CD4-positive, CD25-positive, alpha-beta regulatory T cell (primary cell): Measurements from ENCODE around the gene MAPK1IP1L. TPM values are rescaled to one million over a fixed set of nuclear protein-coding genes. Genes with fewer than 3 reads are reported as not detected.
"Not testable (repeated sequence)": the region's sequence is repeated elsewhere in the genome, so short reads cannot be mapped to it uniquely, and the experiment has no call there.

Experiments
- ATAC-seq, 2 donors: fragments of 150-1000 bp; cut with Tn5 transposase; one replicate each; pipeline ENCODE4 v1.10.0; 2021; ENCODE audit warnings: low read depth in 2 of 2, moderate number of reproducible peaks in 2 of 2, moderate library complexity in 1 of 2
- DNase-seq, 3 donors: peaks; one replicate each; pipeline versions ENCODE4 v3.0.0 to v3.0.0-alpha.2; 2012 to 2022; ENCODE audit warnings: mixed read lengths in 1 of 3
- H3K27ac ChIP-seq: one replicate; pipeline ENCODE4 v1.7.0; 2013; ENCODE audit warnings: mild to moderate bottlenecking, low read length; ENCODE audit not compliant: insufficient read depth, poor library complexity, severe bottlenecking
- H3K27me3 ChIP-seq: one replicate; pipeline ENCODE4 v1.7.0; 2013; ENCODE audit warnings: low read length; ENCODE audit not compliant: control insufficient read depth, insufficient read depth
- H3K36me3 ChIP-seq: one replicate; pipeline ENCODE4 v1.7.0; 2013; ENCODE audit warnings: mild to moderate bottlenecking, low read length, moderate library complexity; ENCODE audit not compliant: control insufficient read depth, insufficient read depth
- H3K4me1 ChIP-seq: 2 replicates; pipeline ENCODE4 v1.7.0; 2013; ENCODE audit warnings: mild to moderate bottlenecking, low read length; ENCODE audit not compliant: insufficient read depth, control insufficient read depth, poor library complexity, severe bottlenecking
- H3K4me3 ChIP-seq: one replicate; pipeline ENCODE4 v1.7.0; 2013; ENCODE audit warnings: low read depth, mild to moderate bottlenecking, low read length, moderate library complexity
- H3K9me3 ChIP-seq, 2 experiments: 1 replicate in 1 of 2; 2 replicates in 1 of 2; pipeline ENCODE4 v1.7.0; 2013; ENCODE audit warnings: low read length in 2 of 2, mild to moderate bottlenecking in 1 of 2, moderate library complexity in 1 of 2; ENCODE audit not compliant: control insufficient read depth in 2 of 2
- H3K27ac Mint-ChIP-seq, 3 donors: one replicate each; pipeline ENCODE4 v1.8.0; 2020 to 2022; ENCODE audit warnings: mild to moderate bottlenecking in 3 of 3, mixed read lengths in 3 of 3, moderate library complexity in 2 of 3
- H3K27me3 Mint-ChIP-seq: one replicate; pipeline ENCODE4 v1.8.0; 2022; ENCODE audit warnings: mild to moderate bottlenecking, mixed read lengths
- H3K36me3 Mint-ChIP-seq: one replicate; pipeline ENCODE4 v1.8.0; 2020; ENCODE audit warnings: mixed read lengths
- H3K4me1 Mint-ChIP-seq, 4 donors: one replicate each; pipeline ENCODE4 v1.8.0; 2020 to 2022; ENCODE audit warnings: mixed read lengths in 4 of 4, mild to moderate bottlenecking in 1 of 4
- H3K4me3 Mint-ChIP-seq, 4 donors: one replicate each; pipeline ENCODE4 v1.8.0; 2020 to 2022; ENCODE audit warnings: mild to moderate bottlenecking in 4 of 4, mixed read lengths in 4 of 4, moderate library complexity in 3 of 4
- H3K9me3 Mint-ChIP-seq, 7 donors: one replicate each; pipeline ENCODE4 v1.8.0; 2020 to 2022; ENCODE audit warnings: mixed read lengths in 7 of 7, mild to moderate bottlenecking in 3 of 7, moderate library complexity in 2 of 7
- polyA plus RNA-seq, 4 donors: library from polyadenylated mRNA; unstranded; fragments of 300-500 nt; fragmentation: Illumina TruSeq; gene quantifications; one replicate each; pipeline ENCODE4 v1.2.3, GENCODE V29; 2021
- total RNA-seq: library from RNA; stranded (reverse); gene quantifications from one replicate; pipeline ENCODE4 v1.2.3, GENCODE V29; 2022

The MAPK1IP1L gene
- total and polyA plus RNA-seq, 5 donors from 2014 or later: 97.1 to 193 (median 102) TPM

- Histone ChIP-seq H3K4me3 (no peak overlapping the region), H3K9me3 (no peaks in the 10 kb centered on the region), H3K36me3 (peaks cover 6% of the 10 kb centered on the region), H3K27ac (peak overlapping the region; percentile 78), H3K4me1 (peaks cover 38% of the 10 kb centered on the region), H3K27me3 (no peaks in the 10 kb centered on the region)
- ATAC-seq: no peak
- no peak for DNase-seq
- peak overlapping the region; percentile 77 to 94 (median 94) for H3K27ac Mint-ChIP-seq
- H3K9me3 Mint-ChIP-seq: no peaks in the 10 kb centered on the region
- H3K36me3 Mint-ChIP-seq: peaks cover 13% of the 10 kb centered on the region
- no peaks in the 10 kb centered on the region for H3K27me3 Mint-ChIP-seq
- peaks cover 8 to 48% (median 42%) of the 10 kb centered on the region in 4 donors for H3K4me1 Mint-ChIP-seq
- peak overlapping the region in 2 of 4 donors; percentile 44 to 53 for H3K4me3 Mint-ChIP-seq
Measured at GRCh38 chr14:55070981-55071411, 19.5 kb downstream of the MAPK1IP1L start.

GRCh38 chr14:55071870-55072640 lies 20.6 kb downstream of the MAPK1IP1L start:
- H3K27ac Mint-ChIP-seq: peak overlapping the region; percentile 94
- H3K27me3 Mint-ChIP-seq: no peaks in the 10 kb centered on the region
- H3K36me3 Mint-ChIP-seq: peaks cover 7% of the 10 kb centered on the region
- Histone ChIP-seq H3K27ac (peak overlapping the region; percentile 78), H3K9me3 (no peaks in the 10 kb centered on the region), H3K4me3 (peak overlapping the region; percentile 85), H3K36me3 (peaks cover 5% of the 10 kb centered on the region), H3K27me3 (no peaks in the 10 kb centered on the region), H3K4me1 (peaks cover 40% of the 10 kb centered on the region)
- peaks cover 8 to 49% (median 39%) of the 10 kb centered on the region in 4 donors for H3K4me1 Mint-ChIP-seq
- DNase-seq: peak; percentile 23 to 57 (median 53)
- no peaks in the 10 kb centered on the region for H3K9me3 Mint-ChIP-seq
- peak overlapping the region; percentile 46 to 92 (median 80) for H3K4me3 Mint-ChIP-seq
- peak; percentile 85 for ATAC-seq

GRCh38 chr14:55073856-55074255 lies 22.4 kb downstream of the MAPK1IP1L start:
- ATAC-seq: no peak
- DNase-seq: no peak
- Histone ChIP-seq H3K27me3 (no peaks in the 10 kb centered on the region), H3K27ac (peak overlapping the region; percentile 65), H3K9me3 (no peaks in the 10 kb centered on the region), H3K4me1 (peaks cover 43% of the 10 kb centered on the region), H3K4me3 (no peak overlapping the region), H3K36me3 (peaks cover 3% of the 10 kb centered on the region)
- Mint-ChIP-seq H3K9me3 (no peaks in the 10 kb centered on the region), H3K4me3 (no peak overlapping the region), H3K36me3 (no peaks in the 10 kb centered on the region), H3K27me3 (no peaks in the 10 kb centered on the region), H3K4me1 (peaks cover 8 to 54% (median 41%) of the 10 kb centered on the region in 4 donors), H3K27ac (peak overlapping the region in 2 of 3 donors; percentile 67 to 69)

- Mint-ChIP-seq H3K27me3 (no peaks in the 10 kb centered on the region), H3K9me3 (no peaks in the 10 kb centered on the region), H3K27ac (peak overlapping the region; percentile 61 to 79 (median 67)), H3K4me3 (peak overlapping the region; percentile 47 to 90 (median 83)), H3K4me1 (peaks cover 8 to 54% (median 41%) of the 10 kb centered on the region in 4 donors), H3K36me3 (no peaks in the 10 kb centered on the region)
- Histone ChIP-seq H3K27me3 (no peaks in the 10 kb centered on the region), H3K9me3 (no peaks in the 10 kb centered on the region), H3K36me3 (peaks cover 3% of the 10 kb centered on the region), H3K4me1 (peaks cover 43% of the 10 kb centered on the region), H3K27ac (peak overlapping the region; percentile 65), H3K4me3 (peak overlapping the region; percentile 73)
- DNase-seq (peak in 1 of 3 donors; percentile 56), ATAC-seq (peak; percentile 15 to 18)
Measured at GRCh38 chr14:55074662-55075061, 23.2 kb downstream of the MAPK1IP1L start.

GRCh38 chr14:55075628-55076175 lies 24.3 kb downstream of the MAPK1IP1L start:
- no peaks in the 10 kb centered on the region for H3K9me3 ChIP-seq
- no peaks in the 10 kb centered on the region for H3K36me3 Mint-ChIP-seq
- peaks cover 8 to 54% (median 41%) of the 10 kb centered on the region in 4 donors for H3K4me1 Mint-ChIP-seq
- H3K4me3 ChIP-seq: peak overlapping the region; percentile 73
- H3K27ac ChIP-seq: no peak overlapping the region
- H3K4me1 ChIP-seq: peaks cover 43% of the 10 kb centered on the region
- no peaks in the 10 kb centered on the region for H3K36me3 ChIP-seq
- no peaks in the 10 kb centered on the region for H3K9me3 Mint-ChIP-seq
- peak overlapping the region; percentile 38 to 79 (median 52) for H3K27ac Mint-ChIP-seq
- H3K27me3 Mint-ChIP-seq: no peaks in the 10 kb centered on the region
- no peaks in the 10 kb centered on the region for H3K27me3 ChIP-seq
- ATAC-seq: no peak
- peak overlapping the region in 1 of 4 donors; percentile 31 for H3K4me3 Mint-ChIP-seq
- DNase-seq: no peak

- Mint-ChIP-seq H3K36me3 (no peaks in the 10 kb centered on the region), H3K9me3 (no peaks in the 10 kb centered on the region), H3K4me1 (peaks cover 8 to 36% (median 30%) of the 10 kb centered on the region in 4 donors), H3K27ac (peak overlapping the region in 2 of 3 donors; percentile 70 to 75), H3K27me3 (no peaks in the 10 kb centered on the region), H3K4me3 (peak overlapping the region in 1 of 4 donors; percentile 3)
- DNase-seq: peak; percentile 11 to 71 (median 46)
- peak; percentile 67 to 73 for ATAC-seq
- H3K4me3 ChIP-seq: no peak overlapping the region
- H3K4me1 ChIP-seq: peaks cover 32% of the 10 kb centered on the region
- H3K27me3 ChIP-seq: no peaks in the 10 kb centered on the region
- no peaks in the 10 kb centered on the region for H3K9me3 ChIP-seq
- H3K27ac ChIP-seq: peak overlapping the region; percentile 43
- no peaks in the 10 kb centered on the region for H3K36me3 ChIP-seq
Measured at GRCh38 chr14:55077170-55078151, 26.0 kb downstream of the MAPK1IP1L start.

DNA sequence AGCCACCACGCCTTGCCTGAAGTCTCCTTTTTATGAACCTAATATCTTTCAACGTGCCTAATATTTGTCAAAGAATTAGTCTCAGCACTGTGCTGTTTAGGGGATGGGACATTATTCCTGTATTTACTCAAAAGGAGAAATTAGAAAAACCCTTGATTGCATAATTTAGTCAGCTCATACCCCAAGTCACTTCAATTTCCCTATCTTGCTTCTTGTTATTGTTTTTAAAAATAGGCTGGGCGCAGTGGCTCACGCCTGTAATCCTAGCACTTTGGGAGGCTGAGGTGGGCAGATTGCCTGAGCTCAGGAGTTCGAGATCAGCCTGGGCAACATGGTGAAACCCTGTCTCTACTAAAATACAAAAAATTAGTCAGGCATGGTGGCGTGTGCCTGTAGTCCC lies 28.5 kb downstream of the MAPK1IP1L start:
- H3K36me3 Mint-ChIP-seq, DNase-seq, H3K4me3 Mint-ChIP-seq, H3K9me3 ChIP-seq, H3K36me3 ChIP-seq, H3K27me3 Mint-ChIP-seq, ATAC-seq, H3K9me3 Mint-ChIP-seq, H3K27ac ChIP-seq, H3K4me3 ChIP-seq, H3K27me3 ChIP-seq: not testable (repeated sequence)
- H3K4me1 ChIP-seq: peaks cover 13% of the 10 kb centered on the region
- H3K27ac Mint-ChIP-seq: peak overlapping the region in 1 of 3 donors; percentile 48
- peaks cover under 1 to 21% (median 13%) of the 10 kb centered on the region in 4 donors for H3K4me1 Mint-ChIP-seq
